ENCODE data around the gene ZBTB11. TPM values are rescaled to one million over a fixed set of nuclear protein-coding genes. Genes with fewer than 3 reads are reported as not detected.

The ZBTB11 gene
- total and polyA plus RNA-seq, 9 of the 15 experiments (the other 6 are each of a cell fraction or from before 2014, with no cell fraction given): 6.2 to 31.9 (median 21.4) TPM

GRCh38 chr3:101676765-101677435 lies at the start of gene ZBTB11 (continued):
- TF ChIP-seq ZNF41 (CRISPR knock-in tag; conservative IDR thresholded peaks at IDR 0.05) (peak; percentile 88), SMARCA4 (IDR thresholded peaks at IDR 0.05) (no peak), ZNF561 (CRISPR knock-in tag; conservative IDR thresholded peaks at IDR 0.05) (no peak), NR3C1 (CRISPR knock-in tag; IDR thresholded peaks at IDR 0.05) (0 out of 2 replicates have a peak, but pooled peaks have one; percentile 35), TCFL5 (CRISPR knock-in tag; conservative IDR thresholded peaks at IDR 0.05) (no peak), BRF2 (IDR thresholded peaks at IDR 0.05; ENCODE audit: borderline replicate concordance, insufficient read depth, insufficient read length) (no peak), DIDO1 (tag; IDR thresholded peaks at IDR 0.05; ENCODE audit: low read depth) (peak; percentile 49; the same call in 1 of the 2 replicates), ZNF146 (CRISPR knock-in tag; IDR thresholded peaks at IDR 0.05; ENCODE audit: unreplicated experiment) (no peak), SIN3A (IDR thresholded peaks at IDR 0.05; ENCODE audit: borderline replicate concordance in 2 of 2, control insufficient read depth in 1 of 2, low read depth in 2 of 2, low read length in 2 of 2) (peak in 1 of 2 experiments; percentile 65; a peak in 2 of 4 replicates), POLR2G (IDR thresholded peaks at IDR 0.05; ENCODE audit: low read depth, low read length) (peak; percentile 76), CLOCK (CRISPR knock-in tag; IDR thresholded peaks at IDR 0.05; ENCODE audit: borderline replicate concordance) (no peak), NRF1 (conservative IDR thresholded peaks at IDR 0.05 in 1 of 2, IDR thresholded peaks at IDR 0.05 in 1 of 2) (peak in 1 of 2 experiments; percentile 19; a peak in 1 of 4 replicates), KLF1 (tag; IDR thresholded peaks at IDR 0.05) (0 out of 2 replicates have a peak, but pooled peaks have one; percentile 41), MBD2 (IDR thresholded peaks at IDR 0.05; ENCODE audit: borderline replicate concordance, low read depth) (peak; percentile 68; the same call in 1 of the 2 replicates), NKRF (IDR thresholded peaks at IDR 0.05; ENCODE audit: borderline replicate concordance) (no peak; the same call in 1 of the 2 replicates), KHSRP (IDR thresholded peaks at IDR 0.05) (0 out of 2 replicates have a peak, but pooled peaks have one; percentile 28), FOXJ2 (tag; IDR thresholded peaks at IDR 0.05) (no peak), FIP1L1 (IDR thresholded peaks at IDR 0.05; ENCODE audit: low read depth, low read length, poor library complexity, severe bottlenecking) (peak; percentile 49), POLR2A (conservative IDR thresholded peaks at IDR 0.05) (peak; percentile 68), MXI1 (IDR thresholded peaks at IDR 0.05; ENCODE audit: low read depth, low read length) (peak; percentile 92), ZKSCAN3 (CRISPR knock-in tag; IDR thresholded peaks at IDR 0.05) (no peak), TGIF2 (CRISPR knock-in tag; IDR thresholded peaks at IDR 0.05) (no peak), GABPA (tag; conservative IDR thresholded peaks at IDR 0.05; ENCODE audit: low read depth) (peak; percentile 97)

All from K562 (cell line).